ENCODE data around the gene SOBP.

The SOBP gene

DNA sequence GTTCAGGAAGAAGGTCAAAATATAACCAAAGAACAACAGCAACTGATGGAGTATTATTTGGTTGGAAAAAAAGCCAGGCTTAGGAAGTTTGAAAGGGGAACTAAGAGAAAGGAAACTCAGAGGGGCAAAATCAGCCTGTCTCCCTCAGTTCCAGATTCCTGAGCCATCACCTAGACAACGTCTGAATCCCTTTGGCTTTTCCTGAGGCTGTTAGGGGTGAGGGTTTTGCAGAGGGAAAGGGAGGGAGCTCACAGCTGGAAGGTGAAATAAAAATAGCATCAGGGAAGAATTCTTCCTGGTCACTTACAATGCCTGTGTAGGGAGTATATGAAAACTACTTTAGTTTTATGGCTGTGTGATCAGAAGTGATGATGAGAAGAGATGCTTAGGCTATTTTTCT, 100.5 kb downstream of the SOBP start:
- TF ChIP-seq, protein P1, sequence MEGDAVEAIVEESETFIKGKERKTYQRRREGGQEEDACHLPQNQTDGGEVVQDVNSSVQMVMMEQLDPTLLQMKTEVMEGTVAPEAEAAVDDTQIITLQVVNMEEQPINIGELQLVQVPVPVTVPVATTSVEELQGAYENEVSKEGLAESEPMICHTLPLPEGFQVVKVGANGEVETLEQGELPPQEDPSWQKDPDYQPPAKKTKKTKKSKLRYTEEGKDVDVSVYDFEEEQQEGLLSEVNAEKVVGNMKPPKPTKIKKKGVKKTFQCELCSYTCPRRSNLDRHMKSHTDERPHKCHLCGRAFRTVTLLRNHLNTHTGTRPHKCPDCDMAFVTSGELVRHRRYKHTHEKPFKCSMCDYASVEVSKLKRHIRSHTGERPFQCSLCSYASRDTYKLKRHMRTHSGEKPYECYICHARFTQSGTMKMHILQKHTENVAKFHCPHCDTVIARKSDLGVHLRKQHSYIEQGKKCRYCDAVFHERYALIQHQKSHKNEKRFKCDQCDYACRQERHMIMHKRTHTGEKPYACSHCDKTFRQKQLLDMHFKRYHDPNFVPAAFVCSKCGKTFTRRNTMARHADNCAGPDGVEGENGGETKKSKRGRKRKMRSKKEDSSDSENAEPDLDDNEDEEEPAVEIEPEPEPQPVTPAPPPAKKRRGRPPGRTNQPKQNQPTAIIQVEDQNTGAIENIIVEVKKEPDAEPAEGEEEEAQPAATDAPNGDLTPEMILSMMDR (IDR thresholded peaks at IDR 0.05; ENCODE audit: low read depth, low read length, missing control alignments), result no peak
- no peak for DNase-seq (ENCODE audit: extremely low read depth, low read depth)
- H3K4me3 ChIP-seq (replicated peaks; ENCODE audit: low read depth, low read length), result no peak overlapping the region

DNA sequence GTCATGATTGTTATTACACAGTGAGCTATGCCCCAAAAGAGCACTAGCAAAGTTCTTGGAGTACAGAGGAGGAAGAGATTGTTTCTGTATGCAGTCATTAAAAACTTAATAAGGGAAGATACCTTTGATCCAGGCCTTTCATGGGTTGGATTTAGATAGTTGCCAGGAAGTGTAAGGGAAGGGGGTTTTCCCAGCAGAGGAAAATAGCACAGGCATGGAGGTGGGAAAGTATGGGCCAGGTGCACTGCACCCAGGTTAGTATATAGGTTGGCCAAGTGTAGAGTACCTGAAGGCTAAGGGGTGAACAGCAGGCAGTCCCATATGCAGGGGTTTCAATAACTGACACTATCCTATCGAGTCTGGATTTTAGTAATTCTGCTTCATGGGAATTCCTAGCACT, 101.4 kb downstream of the SOBP start:
- no peak overlapping the region for H3K4me3 ChIP-seq (replicated peaks; ENCODE audit: low read depth, low read length)
- TF ChIP-seq, protein P1 (IDR thresholded peaks at IDR 0.05; ENCODE audit: low read depth, low read length, missing control alignments), result no peak
- no peak for DNase-seq (ENCODE audit: extremely low read depth, low read depth)

DNA sequence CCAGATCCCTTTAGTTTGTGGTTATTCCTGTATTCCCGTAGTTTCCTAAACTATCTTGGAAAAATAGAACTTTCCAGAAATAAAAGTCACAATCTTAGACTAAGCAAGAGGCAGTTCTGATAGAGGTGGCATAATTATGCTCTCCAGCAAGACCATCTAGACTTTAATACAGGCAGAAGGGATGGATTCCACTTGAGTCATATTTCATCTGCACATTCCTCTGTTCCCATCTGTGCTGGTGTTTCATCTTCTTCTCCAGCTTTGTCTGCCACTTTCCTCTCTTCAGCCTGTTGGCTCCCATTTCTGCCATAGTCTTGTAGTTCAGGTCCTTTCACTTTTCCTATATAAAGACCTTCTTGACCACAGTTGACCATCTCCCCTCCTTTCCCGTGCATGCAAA, 102.9 kb downstream of the SOBP start:
- TF ChIP-seq, protein P1 (IDR thresholded peaks at IDR 0.05; ENCODE audit: low read depth, low read length, missing control alignments), result no peak
- no peak for DNase-seq (ENCODE audit: extremely low read depth, low read depth)
- H3K4me3 ChIP-seq (replicated peaks; ENCODE audit: low read depth, low read length), result no peak overlapping the region

DNA sequence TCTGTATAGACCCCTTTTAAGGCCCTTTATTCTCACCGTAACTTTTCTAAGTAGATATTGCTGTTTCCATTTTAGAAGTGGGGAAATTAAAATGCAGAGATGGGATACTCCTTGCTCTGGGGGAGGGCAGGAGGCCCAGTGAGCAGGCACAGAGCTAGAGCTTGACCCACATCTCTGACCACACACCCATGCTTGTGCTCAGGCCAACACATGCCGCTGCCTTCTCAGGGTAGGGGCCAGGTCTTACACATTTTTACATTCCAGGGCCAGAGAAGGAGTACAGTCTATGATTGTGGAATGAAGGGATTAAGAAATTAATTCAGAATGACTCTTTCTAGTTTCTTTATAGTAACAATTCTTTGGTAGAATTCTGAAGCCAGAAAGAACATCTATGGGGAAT, 104.8 kb downstream of the SOBP start:
- DNase-seq (ENCODE audit: extremely low read depth, low read depth), result no peak
- TF ChIP-seq, protein P1 (IDR thresholded peaks at IDR 0.05; ENCODE audit: low read depth, low read length, missing control alignments), result no peak
- no peak overlapping the region for H3K4me3 ChIP-seq (replicated peaks; ENCODE audit: low read depth, low read length)

DNA sequence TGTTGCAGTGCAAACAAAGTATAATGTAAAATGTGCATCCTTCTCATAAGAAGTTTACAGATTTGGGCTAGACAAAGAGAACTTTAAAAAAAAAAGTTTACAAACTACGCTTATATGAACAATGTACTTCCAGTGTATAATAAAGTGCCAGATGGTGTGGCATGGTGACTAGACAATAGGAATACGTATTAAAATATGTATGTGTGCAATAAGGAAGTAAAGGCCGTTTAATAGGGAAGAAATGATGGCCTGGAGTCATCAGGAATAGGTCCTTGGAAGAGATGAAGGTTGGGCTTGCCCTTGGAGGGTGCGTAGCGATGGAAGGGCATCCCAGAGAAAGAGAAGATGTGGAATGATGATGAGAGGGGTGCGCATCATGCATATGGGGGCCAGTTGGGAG, 108.2 kb downstream of the SOBP start:
- DNase-seq (ENCODE audit: extremely low read depth, low read depth), result no peak
- TF ChIP-seq, protein P1 (IDR thresholded peaks at IDR 0.05; ENCODE audit: low read depth, low read length, missing control alignments), result no peak
- H3K4me3 ChIP-seq (replicated peaks; ENCODE audit: low read depth, low read length), result no peak overlapping the region

DNA sequence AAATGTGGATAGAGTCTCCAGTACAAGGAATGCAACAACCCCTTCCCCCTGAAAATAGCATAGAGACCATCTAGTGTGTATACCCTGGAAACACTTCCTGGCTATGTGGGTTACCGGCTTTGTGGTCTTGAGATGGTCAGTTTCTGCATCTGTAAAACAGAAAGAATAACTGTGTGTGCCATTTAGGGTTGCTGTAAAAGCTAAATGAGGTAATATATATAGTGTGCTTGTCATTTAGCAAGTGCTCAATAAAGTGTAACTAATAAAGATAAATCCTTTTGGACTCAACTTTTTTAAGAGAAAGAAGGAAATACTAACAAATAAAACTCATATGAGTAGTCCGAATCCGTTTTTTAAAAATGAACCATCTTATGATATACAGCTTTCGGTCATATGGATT, 109.1 kb downstream of the SOBP start:
- no peak for DNase-seq (ENCODE audit: extremely low read depth, low read depth)
- TF ChIP-seq, protein P1 (IDR thresholded peaks at IDR 0.05; ENCODE audit: low read depth, low read length, missing control alignments), result no peak
- H3K4me3 ChIP-seq (replicated peaks; ENCODE audit: low read depth, low read length), result no peak overlapping the region

DNA sequence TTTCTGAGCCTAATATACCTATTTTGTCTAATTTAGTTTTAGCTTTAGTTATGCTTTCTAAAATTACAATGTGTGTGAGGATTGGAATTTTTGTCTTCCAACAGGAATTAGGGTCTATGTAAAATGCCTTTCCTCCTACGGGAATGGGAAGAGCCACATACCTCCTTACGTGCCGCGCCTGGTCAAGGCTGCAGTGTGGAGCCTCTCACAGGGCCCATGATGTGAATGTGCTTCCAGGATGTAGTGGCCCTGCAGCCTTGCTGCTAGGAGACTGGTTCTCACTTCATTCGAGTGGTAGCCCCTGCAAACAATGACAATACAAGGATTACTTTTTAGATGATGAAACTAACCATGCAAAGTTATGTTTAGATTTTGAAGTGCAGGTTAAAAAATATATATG, 110.2 kb downstream of the SOBP start:
- H3K4me3 ChIP-seq (replicated peaks; ENCODE audit: low read depth, low read length), result no peak overlapping the region
- no peak for DNase-seq (ENCODE audit: extremely low read depth, low read depth)
- TF ChIP-seq, protein P1 (IDR thresholded peaks at IDR 0.05; ENCODE audit: low read depth, low read length, missing control alignments), result no peak
